Activated CD8-positive, alpha-beta memory T cell treated with anti-CD3 and anti-CD28 coated beads, Interleukin-2, amount 10 ng/mL, durations not matched to agents 7 days and 5 days (primary cell): ENCODE measurements around the gene CTTNBP2. TPM values are rescaled to one million over a fixed set of nuclear protein-coding genes. Genes with fewer than 3 reads are reported as not detected.

Experiments
- ATAC-seq: fragments of 150-1000 bp; cut with Tn5 transposase; one replicate; pipeline ENCODE4 v1.10.0; 2021; ENCODE audit warnings: moderate library complexity
- CTCF ChIA-PET: fragments of 350-600 bp; sonication (Branson Sonifier 250); formaldehyde crosslinking; loops from one replicate; lab custom pipeline; 2021; ENCODE audit warnings: antibody characterized with exemption; lab: Charles Lee
- DNase-seq: peaks from one replicate; pipeline ENCODE4 v3.0.0-alpha.2; 2020
- H3K27ac Mint-ChIP-seq: one replicate; pipeline ENCODE4 v1.8.0; 2021; ENCODE audit warnings: mild to moderate bottlenecking, mixed read lengths
- H3K27me3 Mint-ChIP-seq: one replicate; pipeline ENCODE4 v1.8.0; 2021; ENCODE audit warnings: mixed read lengths
- H3K36me3 Mint-ChIP-seq: one replicate; pipeline ENCODE4 v1.8.0; 2021; ENCODE audit warnings: mild to moderate bottlenecking, mixed read lengths
- H3K4me1 Mint-ChIP-seq: one replicate; pipeline ENCODE4 v1.8.0; 2021; ENCODE audit warnings: mixed read lengths
- H3K4me3 Mint-ChIP-seq: one replicate; pipeline ENCODE4 v1.8.0; 2021; ENCODE audit warnings: mild to moderate bottlenecking, moderate library complexity, mixed read lengths
- H3K9me3 Mint-ChIP-seq: one replicate; pipeline ENCODE4 v1.8.0; 2022; ENCODE audit warnings: low read depth, mixed read lengths
- total RNA-seq, 2 experiments: library from RNA; stranded (reverse); gene quantifications; one replicate each; pipeline ENCODE4 v1.2.3, GENCODE V29; 2021

The CTTNBP2 gene
- total RNA-seq, 2 experiments from 2014 or later = not detected

- H3K9me3 Mint-ChIP-seq = no peaks in the 10 kb centered on the region
- ATAC-seq = no peak
- H3K27me3 Mint-ChIP-seq = no peaks in the 10 kb centered on the region
- H3K4me3 Mint-ChIP-seq = no peak overlapping the region
- H3K36me3 Mint-ChIP-seq = no peaks in the 10 kb centered on the region
- H3K4me1 Mint-ChIP-seq = no peaks in the 10 kb centered on the region
- H3K27ac Mint-ChIP-seq = no peak overlapping the region
- CTCF ChIA-PET = no interaction called here
- no peak for DNase-seq
Observed at GRCh38 chr7:117777335-117778142, 95.7 kb downstream of the CTTNBP2 start.

- no peak overlapping the region for H3K27ac Mint-ChIP-seq
- H3K4me3 Mint-ChIP-seq = no peak overlapping the region
- DNase-seq (no peak), ATAC-seq (no peak)
- H3K4me1 Mint-ChIP-seq = no peaks in the 10 kb centered on the region
- no peaks in the 10 kb centered on the region for H3K27me3 Mint-ChIP-seq
- H3K9me3 Mint-ChIP-seq = no peaks in the 10 kb centered on the region
- no peaks in the 10 kb centered on the region for H3K36me3 Mint-ChIP-seq
- CTCF ChIA-PET = no interaction called here
Observed at GRCh38 chr7:117776224-117776623, 97.0 kb downstream of the CTTNBP2 start.

- Mint-ChIP-seq H3K36me3 (no peaks in the 10 kb centered on the region), H3K27me3 (no peaks in the 10 kb centered on the region), H3K4me1 (no peaks in the 10 kb centered on the region), H3K9me3 (no peaks in the 10 kb centered on the region), H3K27ac (no peak overlapping the region), H3K4me3 (no peak overlapping the region)
- CTCF ChIA-PET = no interaction called here
- ATAC-seq (no peak), DNase-seq (no peak)
Observed at GRCh38 chr7:117775801-117776200, 97.4 kb downstream of the CTTNBP2 start.

GRCh38 chr7:117774943-117775342 lies 98.3 kb downstream of the CTTNBP2 start:
- H3K4me1 Mint-ChIP-seq = no peaks in the 10 kb centered on the region
- CTCF ChIA-PET = no interaction called here
- DNase-seq (no peak), ATAC-seq (no peak)
- H3K4me3 Mint-ChIP-seq = no peak overlapping the region
- H3K9me3 Mint-ChIP-seq = no peaks in the 10 kb centered on the region
- H3K36me3 Mint-ChIP-seq = no peaks in the 10 kb centered on the region
- no peaks in the 10 kb centered on the region for H3K27me3 Mint-ChIP-seq
- H3K27ac Mint-ChIP-seq = no peak overlapping the region

GRCh38 chr7:117772421-117772820 lies 100.8 kb downstream of the CTTNBP2 start:
- ATAC-seq (no peak), DNase-seq (no peak)
- H3K36me3 Mint-ChIP-seq = no peaks in the 10 kb centered on the region
- CTCF ChIA-PET = no interaction called here
- no peak overlapping the region for H3K27ac Mint-ChIP-seq
- H3K9me3 Mint-ChIP-seq = no peaks in the 10 kb centered on the region
- no peak overlapping the region for H3K4me3 Mint-ChIP-seq
- no peaks in the 10 kb centered on the region for H3K27me3 Mint-ChIP-seq
- H3K4me1 Mint-ChIP-seq = no peaks in the 10 kb centered on the region

- no peaks in the 10 kb centered on the region for H3K9me3 Mint-ChIP-seq
- no peak for DNase-seq
- H3K36me3 Mint-ChIP-seq = no peaks in the 10 kb centered on the region
- no peaks in the 10 kb centered on the region for H3K4me1 Mint-ChIP-seq
- no peak for ATAC-seq
- no peak overlapping the region for H3K27ac Mint-ChIP-seq
- H3K27me3 Mint-ChIP-seq = no peaks in the 10 kb centered on the region
- CTCF ChIA-PET = no interaction called here
- no peak overlapping the region for H3K4me3 Mint-ChIP-seq
Observed at GRCh38 chr7:117771756-117772155, 101.5 kb downstream of the CTTNBP2 start.

GRCh38 chr7:117769085-117769484 lies 104.2 kb downstream of the CTTNBP2 start:
- peaks cover 4% of the 10 kb centered on the region for H3K27me3 Mint-ChIP-seq
- ATAC-seq (no peak), DNase-seq (no peak)
- H3K4me3 Mint-ChIP-seq = no peak overlapping the region
- no peaks in the 10 kb centered on the region for H3K9me3 Mint-ChIP-seq
- no peaks in the 10 kb centered on the region for H3K36me3 Mint-ChIP-seq
- no peak overlapping the region for H3K27ac Mint-ChIP-seq
- CTCF ChIA-PET = interaction anchor here (0.6 kb wide), 1 partner anchor 33 kb away, joined by 3 read pairs; no protein-coding TSS in a partner anchor
- no peaks in the 10 kb centered on the region for H3K4me1 Mint-ChIP-seq

- H3K4me1 Mint-ChIP-seq = no peaks in the 10 kb centered on the region
- no peak overlapping the region for H3K4me3 Mint-ChIP-seq
- H3K9me3 Mint-ChIP-seq = no peaks in the 10 kb centered on the region
- H3K27ac Mint-ChIP-seq = no peak overlapping the region
- H3K27me3 Mint-ChIP-seq = peaks cover 4% of the 10 kb centered on the region
- CTCF ChIA-PET = no interaction called here
- no peak for DNase-seq
- no peaks in the 10 kb centered on the region for H3K36me3 Mint-ChIP-seq
- ATAC-seq = no peak
Observed at GRCh38 chr7:117767951-117768350, 105.3 kb downstream of the CTTNBP2 start.

GRCh38 chr7:117766913-117767312 lies 106.3 kb downstream of the CTTNBP2 start:
- H3K36me3 Mint-ChIP-seq = no peaks in the 10 kb centered on the region

GRCh38 chr7:117764031-117764430 lies 109.2 kb downstream of the CTTNBP2 start:
- Mint-ChIP-seq H3K27me3 (peaks cover 4% of the 10 kb centered on the region), H3K4me1 (no peaks in the 10 kb centered on the region), H3K36me3 (no peaks in the 10 kb centered on the region), H3K4me3 (no peak overlapping the region), H3K9me3 (no peaks in the 10 kb centered on the region), H3K27ac (no peak overlapping the region)
- DNase-seq (no peak), ATAC-seq (no peak)
- CTCF ChIA-PET = no interaction called here

More at GRCh38 chr7:117766913-117767312, 106.3 kb downstream of the CTTNBP2 start:
- Mint-ChIP-seq H3K27me3 (peaks cover 4% of the 10 kb centered on the region), H3K9me3 (no peaks in the 10 kb centered on the region), H3K27ac (no peak overlapping the region), H3K4me3 (no peak overlapping the region), H3K4me1 (no peaks in the 10 kb centered on the region)
- ATAC-seq = no peak
- DNase-seq = no peak
- CTCF ChIA-PET = no interaction called here

- DNase-seq (no peak), ATAC-seq (no peak)
- Mint-ChIP-seq H3K27ac (no peak overlapping the region), H3K4me1 (no peaks in the 10 kb centered on the region), H3K27me3 (peaks cover 4% of the 10 kb centered on the region), H3K36me3 (no peaks in the 10 kb centered on the region), H3K9me3 (no peaks in the 10 kb centered on the region), H3K4me3 (no peak overlapping the region)
- CTCF ChIA-PET = no interaction called here
Observed at GRCh38 chr7:117762055-117762454, 111.2 kb downstream of the CTTNBP2 start.

- Mint-ChIP-seq H3K4me1 (no peaks in the 10 kb centered on the region), H3K4me3 (no peak overlapping the region), H3K9me3 (no peaks in the 10 kb centered on the region), H3K36me3 (no peaks in the 10 kb centered on the region), H3K27me3 (no peaks in the 10 kb centered on the region), H3K27ac (no peak overlapping the region)
- ATAC-seq = no peak
- DNase-seq = no peak
- CTCF ChIA-PET = no interaction called here
Observed at GRCh38 chr7:117759950-117760640, 113.1 kb downstream of the CTTNBP2 start.

- ATAC-seq (no peak), DNase-seq (no peak)
- Mint-ChIP-seq H3K27me3 (no peaks in the 10 kb centered on the region), H3K9me3 (no peaks in the 10 kb centered on the region), H3K27ac (no peak overlapping the region), H3K36me3 (no peaks in the 10 kb centered on the region), H3K4me3 (no peak overlapping the region), H3K4me1 (no peaks in the 10 kb centered on the region)
- CTCF ChIA-PET = no interaction called here
Observed at GRCh38 chr7:117757440-117757839, 115.8 kb downstream of the CTTNBP2 start.

GRCh38 chr7:117756586-117757085 lies 116.6 kb downstream of the CTTNBP2 start:
- Mint-ChIP-seq H3K4me3 (no peak overlapping the region), H3K27ac (no peak overlapping the region), H3K4me1 (no peaks in the 10 kb centered on the region), H3K27me3 (no peaks in the 10 kb centered on the region), H3K36me3 (no peaks in the 10 kb centered on the region), H3K9me3 (no peaks in the 10 kb centered on the region)
- DNase-seq = no peak
- CTCF ChIA-PET = no interaction called here
- ATAC-seq = no peak
